ENCODE data around the gene SPECC1. TPM values are rescaled to one million over a fixed set of nuclear protein-coding genes. Genes with fewer than 3 reads are reported as not detected.

Gene SPECC1
- total and polyA plus RNA-seq, 2 of the 4 experiments (the other 2 are of a cell fraction), result 16.9 to 26.2 TPM

DNA sequence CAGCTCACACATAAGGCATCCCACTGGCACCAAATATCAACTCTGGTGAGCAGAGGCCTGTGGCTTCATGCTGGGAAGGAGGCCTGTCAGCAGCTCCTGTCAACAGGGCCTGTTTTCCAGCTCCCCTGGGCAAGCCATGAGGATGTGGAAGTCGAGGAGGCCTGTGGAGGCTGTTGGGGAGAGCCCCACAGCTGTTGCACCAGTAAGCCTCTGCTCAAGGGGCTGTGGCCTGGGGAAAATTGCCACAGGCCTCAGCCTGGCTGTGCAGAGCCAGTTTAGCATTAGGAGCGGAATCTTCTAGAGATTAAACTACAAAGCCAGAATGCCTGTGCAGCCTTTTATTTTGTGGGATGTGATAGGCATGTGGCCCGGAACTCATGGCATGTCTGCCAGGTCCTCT, 202.1 kb downstream of the SPECC1 start:
- ChIA-PET CTCF (no interaction called here), POLR2A (ENCODE audit: unreplicated experiment) (no interaction called here)
- H3K36me3 ChIP-seq (ENCODE audit: control insufficient read depth, insufficient read depth, low read length), result peaks cover 6% of the 10 kb centered on the region
- no peak for DNase-seq
- intact Hi-C loops (cut with micrococcal nuclease), result no loop called here
- no peak overlapping the region for H3K4me3 ChIP-seq (ENCODE audit: insufficient read depth, low read depth, low read length)
- no CpG with 5 or more reads among the region's 3 CpGs for WGBS, 2 experiments (ENCODE audit: extremely low coverage in 2 of 2, insufficient read length in 1 of 2)
- no peak overlapping the region for H4K91ac ChIP-seq (ENCODE audit: insufficient read depth, low read depth, low read length)
- dilution Hi-C loops (cut with HindIII; ENCODE audit: low sequenced_read_pairs, unreplicated experiment), result no loop called here
- no peak overlapping the region for H3K56ac ChIP-seq (ENCODE audit: extremely low read depth, insufficient read depth, low read length)
- no peak overlapping the region for H2BK15ac ChIP-seq (ENCODE audit: low read depth, low read length)
- H3K4ac ChIP-seq (ENCODE audit: low read depth, low read length), result no peak overlapping the region
- ATAC-seq (ENCODE audit: low read depth), result no peak
- no peak overlapping the region for H4K8ac ChIP-seq (ENCODE audit: low read depth in 2 of 2, low read length in 2 of 2)
- no peak overlapping the region for H3K23ac ChIP-seq (ENCODE audit: low read depth, low read length)
- peaks cover 6% of the 10 kb centered on the region; the same call in 1 of the 2 replicates for H3K9me1 ChIP-seq (ENCODE audit: insufficient read depth, low read length)
- H3K4me2 ChIP-seq (ENCODE audit: low read depth, low read length), result no peak overlapping the region
- H3K18ac ChIP-seq (ENCODE audit: low read depth, low read length), result no peak overlapping the region
- no peak overlapping the region for H2AK9ac ChIP-seq (replicated peaks; ENCODE audit: low read depth, low read length, poor library complexity)
- H2AFZ ChIP-seq (replicated peaks; ENCODE audit: low read length, poor library complexity), result no peak overlapping the region
- no peak overlapping the region for H3K27ac ChIP-seq (ENCODE audit: insufficient read depth, low read length)
- TF ChIP-seq MAFK (IDR thresholded peaks at IDR 0.05; ENCODE audit: low read depth, low read length) (no peak), RFX5 (IDR thresholded peaks at IDR 0.05; ENCODE audit: low read depth, low read length) (no peak), POLR2A (IDR thresholded peaks at IDR 0.05; ENCODE audit: low read depth, low read length) (no peak)
- H3K4me1 ChIP-seq (ENCODE audit: control insufficient read depth, insufficient read depth, low read length), result peaks cover 4% of the 10 kb centered on the region
- no peak overlapping the region for H2BK5ac ChIP-seq (ENCODE audit: low read depth, low read length, poor library complexity, severe bottlenecking)
- in situ Hi-C loops (cut with MboI; ENCODE audit: low sequenced_read_pairs), result no loop called here
- no peaks in the 10 kb centered on the region for H3K27me3 ChIP-seq (ENCODE audit: control insufficient read depth, insufficient read depth, low read length)
- H2BK20ac ChIP-seq (ENCODE audit: low read depth, low read length), result no peak overlapping the region
- H4K20me1 ChIP-seq (ENCODE audit: insufficient read depth, low read length), result peaks cover 5% of the 10 kb centered on the region
- no peak overlapping the region for H3K14ac ChIP-seq (replicated peaks; ENCODE audit: low read depth, low read length)
- no peaks in the 10 kb centered on the region for H3K9me3 ChIP-seq (ENCODE audit: control insufficient read depth, insufficient read depth, low read length)
- no peak overlapping the region for H2BK120ac ChIP-seq (ENCODE audit: low read depth, low read length)
- H3K9ac ChIP-seq (ENCODE audit: low read depth, low read length), result no peak overlapping the region
- H2AK5ac ChIP-seq (ENCODE audit: low read depth, low read length), result no peak overlapping the region
- no peak overlapping the region for H4K5ac ChIP-seq (ENCODE audit: low read depth, low read length)
- no TSS peak for BruUV-seq (replicated peaks)
- H3K79me1 ChIP-seq (ENCODE audit: low read depth in 1 of 2, low read length in 2 of 2), result peaks cover 21 to 46% of the 10 kb centered on the region in 2 experiments

Data from IMR-90 (cell line).